B cell (primary cell): ENCODE results near the gene FAM111B. TPM values are rescaled to one million over a fixed set of nuclear protein-coding genes. Genes with fewer than 3 reads are reported as not detected.
A peak's percentile ranks its signal among the peaks of the same experiment; 100 is the strongest.
"Not testable (repeated sequence)": the region's sequence is repeated elsewhere in the genome, so short reads cannot be mapped to it uniquely, and the experiment has no call there.

Source experiments
- ATAC-seq: fragments of 200-7000 bp; cut with Tn5 transposase; one replicate; pipeline ENCODE4 v1.10.0; 2021; ENCODE audit warnings: low read depth, mild to moderate bottlenecking, moderate number of reproducible peaks, moderate library complexity
- CTCF ChIA-PET: fragments of 350-600 bp; sonication (Branson Sonifier 250); formaldehyde crosslinking; loops from one replicate; lab custom pipeline; 2021; ENCODE audit warnings: antibody characterized with exemption, inconsistent platforms; lab: Charles Lee
- POLR2A ChIA-PET: fragments of 350-600 bp; sonication (Branson Sonifier 250); formaldehyde crosslinking; loops from one replicate; lab custom pipeline; 2021; ENCODE audit warnings: antibody characterized with exemption; lab: Charles Lee
- DNase-seq: peaks from one replicate; pipeline ENCODE4 v3.0.0; 2013
- H2AFZ ChIP-seq: 2 replicates; pipeline ENCODE4 v1.6.1; 2012; ENCODE audit warnings: mild to moderate bottlenecking, low read depth, low read length; ENCODE audit not compliant: insufficient read depth, poor library complexity, severe bottlenecking
- H3K27ac ChIP-seq, 2 donors: 1 replicate in 1 of 2; 2 replicates in 1 of 2; pipeline ENCODE4 v1.5.1; 2012 to 2013; ENCODE audit warnings: low read length in 2 of 2, mild to moderate bottlenecking in 2 of 2, moderate library complexity in 1 of 2
- H3K27me3 ChIP-seq, 4 experiments: fragments of 200-600 bp in 1 of 4; sonication (generic) in 1 of 4; replicated peaks in 1 of 4; 1 replicate in 2 of 4; 2 replicates in 2 of 4; pipeline versions ENCODE4 v1.6.1 to v1.7.0; 2013 to 2016; ENCODE audit warnings: low read length in 3 of 4, mild to moderate bottlenecking in 2 of 4, mixed read lengths in 1 of 4, moderate library complexity in 1 of 4; ENCODE audit not compliant: insufficient read depth in 4 of 4, control insufficient read depth in 3 of 4; ENCODE audit errors: control extremely low read depth in 1 of 4
- H3K36me3 ChIP-seq, 2 experiments: replicated peaks in 1 of 2; 1 replicate in 1 of 2; 2 replicates in 1 of 2; pipeline versions ENCODE4 v1.6.1 to v1.7.1; 2013; ENCODE audit warnings: low read length in 1 of 2; ENCODE audit not compliant: insufficient read depth in 2 of 2, control insufficient read depth in 1 of 2; ENCODE audit errors: control extremely low read depth in 1 of 2, extremely low read depth in 1 of 2
- H3K4me1 ChIP-seq, 2 donors: fragments of 200-600 bp in 1 of 2; sonication (generic) in 1 of 2; 1 replicate in 1 of 2; 2 replicates in 1 of 2; pipeline versions ENCODE4 v1.5.1 to v1.6.1; 2013 to 2017; ENCODE audit warnings: low read length in 2 of 2; ENCODE audit not compliant: control insufficient read depth in 2 of 2, insufficient read depth in 2 of 2
- H3K4me2 ChIP-seq: replicated peaks from 2 replicates; pipeline ENCODE3; 2012; ENCODE audit warnings: mild to moderate bottlenecking, low read depth, low read length; ENCODE audit not compliant: poor library complexity, severe bottlenecking
- H3K4me3 ChIP-seq, 5 experiments: fragments of 200-600 bp in 1 of 5; sonication (generic) in 1 of 5; 1 replicate in 3 of 5; 2 replicates in 2 of 5; pipeline versions ENCODE4 v1.5.1 to v1.7.0; 2011 to 2016; ENCODE audit warnings: low read length in 4 of 5, mild to moderate bottlenecking in 4 of 5, low read depth in 2 of 5, control low read depth in 1 of 5, moderate library complexity in 1 of 5; ENCODE audit not compliant: insufficient read depth in 1 of 5; ENCODE audit errors: control extremely low read depth in 1 of 5, extremely low read depth in 1 of 5
- H3K79me2 ChIP-seq: fragments of 200-600 bp; sonication (generic); one replicate; pipeline ENCODE4 v1.6.0; 2016; ENCODE audit warnings: low read length; ENCODE audit not compliant: control insufficient read depth, insufficient read depth
- H3K9ac ChIP-seq: fragments of 200-600 bp; sonication (generic); 2 replicates; pipeline ENCODE4 v1.6.1; 2017; ENCODE audit warnings: mild to moderate bottlenecking, low read length, moderate library complexity
- H3K9me3 ChIP-seq, 3 donors: one replicate each; pipeline versions ENCODE4 v1.6.1 to v1.7.1; 2013; ENCODE audit warnings: low read length in 2 of 3; ENCODE audit not compliant: control insufficient read depth in 2 of 3, insufficient read depth in 1 of 3; ENCODE audit errors: control extremely low read depth in 1 of 3
- H4K20me1 ChIP-seq: 2 replicates; pipeline ENCODE4 v1.6.0; 2012; ENCODE audit warnings: mild to moderate bottlenecking, low read length; ENCODE audit not compliant: insufficient read depth, control insufficient read depth, poor library complexity, severe bottlenecking
- H3K27ac Mint-ChIP-seq: one replicate; pipeline ENCODE4 v1.8.0; 2021; ENCODE audit warnings: mixed read lengths
- H3K27me3 Mint-ChIP-seq: one replicate; pipeline ENCODE4 v1.8.0; 2021; ENCODE audit warnings: mixed read lengths
- H3K4me1 Mint-ChIP-seq: one replicate; pipeline ENCODE4 v1.8.0; 2021; ENCODE audit warnings: mixed read lengths
- H3K4me3 Mint-ChIP-seq: one replicate; pipeline ENCODE4 v1.8.0; 2021; ENCODE audit warnings: mixed read lengths
- H3K9me3 Mint-ChIP-seq: one replicate; pipeline ENCODE4 v1.8.0; 2022; ENCODE audit warnings: mixed read lengths; ENCODE audit not compliant: insufficient read depth
- WGBS: methylation state at CpG from one replicate; pipeline ENCODE4 v1.1.5; 2013; ENCODE audit warnings: missing lambda C conversion rate; ENCODE audit not compliant: insufficient coverage; 5-methylcytosine and 5-hydroxymethylcytosine counted together
- intact Hi-C: fragments of 100-400 bp; cut with micrococcal nuclease; formaldehyde crosslinking; loops from one replicate; pipeline ENCODE4 v1.10.0; 2022
- polyA plus RNA-seq: library from polyadenylated mRNA; depleted of rRNA; stranded (reverse); fragments of >200 nt; gene quantifications from 2 replicates; pipeline ENCODE4 v1.2.3, GENCODE V29; 2012
- total RNA-seq, 2 donors: library from RNA; stranded (reverse); fragments of 120-200 nt in 1 of 2; gene quantifications; 1 replicate in 1 of 2; 2 replicates in 1 of 2; pipeline versions ENCODE4 v1.2.3 to v1.2.4, GENCODE V29; 2013 to 2022

FAM111B gene
- total and polyA plus RNA-seq, 2 donors (not counting 1 experiment from before 2014, with no cell fraction given), result 3.6 to 155 TPM

DNA sequence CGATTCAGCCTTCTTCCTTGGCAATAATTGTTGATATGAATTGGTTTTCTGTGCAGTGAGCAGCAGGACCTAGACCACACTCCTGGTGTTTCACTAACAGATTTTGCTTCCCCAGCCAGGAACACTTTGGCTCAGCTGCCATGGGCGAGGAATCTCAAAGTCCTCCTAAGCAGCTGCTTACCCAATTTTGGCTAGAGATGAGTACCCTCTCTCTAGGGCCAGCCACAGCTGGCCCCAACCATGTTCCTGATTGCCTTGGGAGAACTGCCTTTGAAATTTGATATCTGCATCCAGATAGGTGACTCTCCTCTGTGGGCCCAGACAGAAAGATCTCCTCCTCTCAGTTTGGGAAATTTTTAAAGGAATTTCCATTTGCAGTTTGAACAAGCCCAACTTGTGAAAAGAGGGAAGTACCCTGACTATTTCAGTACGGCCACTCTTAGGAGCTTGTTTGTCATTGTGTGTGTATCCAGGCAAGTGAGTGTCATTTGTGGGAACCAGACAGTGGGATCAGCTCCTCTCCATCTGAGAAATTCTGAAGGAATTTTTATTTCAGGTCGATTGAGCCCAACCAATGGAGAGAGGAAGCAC lies 25.5 kb upstream of the FAM111B start:
- WGBS, result 78% methylated on average over 1 of the region's 4 CpGs
- H4K20me1 ChIP-seq, H3K4me3 ChIP-seq, intact Hi-C loops, POLR2A ChIA-PET, H3K4me2 ChIP-seq, H3K79me2 ChIP-seq, H2AFZ ChIP-seq, H3K27me3 Mint-ChIP-seq, DNase-seq, H3K27ac Mint-ChIP-seq, H3K4me3 Mint-ChIP-seq, H3K9ac ChIP-seq, H3K9me3 Mint-ChIP-seq, H3K9me3 ChIP-seq, H3K27me3 ChIP-seq, H3K27ac ChIP-seq, ATAC-seq, H3K36me3 ChIP-seq: not testable (repeated sequence)
- CTCF ChIA-PET, result interaction anchor here (1.0 to 1.4 kb wide), 2 partner anchors 54 to 514 kb away, joined by 3 to 4 read pairs; no protein-coding TSS in a partner anchor
- H3K4me1 Mint-ChIP-seq, result peaks cover 60% of the 10 kb centered on the region
- H3K4me1 ChIP-seq, result peaks cover 46 to 49% of the 10 kb centered on the region in 2 donors

DNA sequence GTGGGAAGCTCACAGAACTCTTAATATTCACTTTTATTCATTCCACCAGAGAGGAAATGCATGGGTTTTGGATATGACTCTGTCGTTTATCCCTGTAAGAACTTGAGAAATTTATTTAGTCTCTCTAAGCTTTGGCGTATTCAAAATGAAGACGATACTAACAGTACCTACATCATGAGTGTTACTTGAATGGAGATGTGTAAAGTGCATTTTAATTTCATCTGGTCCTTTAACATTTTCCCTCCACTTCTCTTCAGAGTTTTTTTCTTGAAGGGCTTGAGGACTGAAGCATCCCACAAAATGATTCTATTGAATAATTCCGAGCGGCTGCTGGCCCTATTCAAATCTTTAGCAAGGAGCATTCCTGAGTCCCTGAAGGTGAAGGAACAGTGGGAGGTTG lies 21.0 kb upstream of the FAM111B start, which contains the start of gene GLYATL1B:
GLYATL1B (plus strand) TSS at position 301 of the 400 bp plus-strand sequence; CDS start at position 301, 0 bp downstream.
- H3K79me2 ChIP-seq, H3K27me3 Mint-ChIP-seq, H3K9me3 ChIP-seq, H3K4me3 ChIP-seq, POLR2A ChIA-PET, H3K4me3 Mint-ChIP-seq, H3K9ac ChIP-seq, H3K36me3 ChIP-seq, H3K4me2 ChIP-seq, H3K27me3 ChIP-seq, H4K20me1 ChIP-seq, DNase-seq, ATAC-seq, H3K9me3 Mint-ChIP-seq, H2AFZ ChIP-seq, intact Hi-C loops: not testable (repeated sequence)
- Mint-ChIP-seq H3K27ac (peak within 1 kb of the TSS; percentile 65), H3K4me1 (peaks cover 45% of the 10 kb centered on the region)
- CTCF ChIA-PET, result interaction anchor here (1.4 kb wide), 1 partner anchor 28 kb away, joined by 3 read pairs; no protein-coding TSS in a partner anchor
- peaks cover 29 to 33% of the 10 kb centered on the region in 2 donors for H3K4me1 ChIP-seq
- H3K27ac ChIP-seq, result peak within 1 kb of the TSS in 1 of 2 donors; percentile 73
- WGBS, result no CpG with 5 or more reads among the region's 5 CpGs
